GM12892 (cell line): ENCODE results near the gene MAML3.

Experiments used
- POLR2A ChIP-seq: IDR thresholded peaks from 2 replicates; pipeline ENCODE4 v1.6.1; 2011; ENCODE audit warnings: low read depth, low read length, control low read depth
- POLR2AphosphoS5 ChIP-seq: IDR thresholded peaks from 2 replicates; pipeline ENCODE4 v1.6.1; 2011; ENCODE audit warnings: low read depth, low read length, control low read depth
- TAF1 ChIP-seq: IDR thresholded peaks from 2 replicates; pipeline ENCODE4 v1.6.1; 2011; ENCODE audit warnings: low read depth, mild to moderate bottlenecking, control low read depth, low read length, borderline replicate concordance

GRCh38 chr4:139809757-139810140 lies 344.2 kb downstream of the MAML3 start:
- TF ChIP-seq POLR2A (no peak), TAF1 (no peak), POLR2AphosphoS5 (no peak)
